DMS153 (cell line): ENCODE data around the gene GALNT8.
"Not testable (repeated sequence)": the region's sequence is repeated elsewhere in the genome, so short reads cannot be mapped to it uniquely, and the experiment has no call there.

Experiments
- DNase-seq: peaks from one replicate; lab custom pipeline; 2025; lab: John Stamatoyannopoulos, UW

GALNT8 gene, protein sequence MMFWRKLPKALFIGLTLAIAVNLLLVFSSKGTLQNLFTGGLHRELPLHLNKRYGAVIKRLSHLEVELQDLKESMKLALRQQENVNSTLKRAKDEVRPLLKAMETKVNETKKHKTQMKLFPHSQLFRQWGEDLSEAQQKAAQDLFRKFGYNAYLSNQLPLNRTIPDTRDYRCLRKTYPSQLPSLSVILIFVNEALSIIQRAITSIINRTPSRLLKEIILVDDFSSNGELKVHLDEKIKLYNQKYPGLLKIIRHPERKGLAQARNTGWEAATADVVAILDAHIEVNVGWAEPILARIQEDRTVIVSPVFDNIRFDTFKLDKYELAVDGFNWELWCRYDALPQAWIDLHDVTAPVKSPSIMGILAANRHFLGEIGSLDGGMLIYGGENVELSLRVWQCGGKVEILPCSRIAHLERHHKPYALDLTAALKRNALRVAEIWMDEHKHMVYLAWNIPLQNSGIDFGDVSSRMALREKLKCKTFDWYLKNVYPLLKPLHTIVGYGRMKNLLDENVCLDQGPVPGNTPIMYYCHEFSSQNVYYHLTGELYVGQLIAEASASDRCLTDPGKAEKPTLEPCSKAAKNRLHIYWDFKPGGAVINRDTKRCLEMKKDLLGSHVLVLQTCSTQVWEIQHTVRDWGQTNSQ

DNA sequence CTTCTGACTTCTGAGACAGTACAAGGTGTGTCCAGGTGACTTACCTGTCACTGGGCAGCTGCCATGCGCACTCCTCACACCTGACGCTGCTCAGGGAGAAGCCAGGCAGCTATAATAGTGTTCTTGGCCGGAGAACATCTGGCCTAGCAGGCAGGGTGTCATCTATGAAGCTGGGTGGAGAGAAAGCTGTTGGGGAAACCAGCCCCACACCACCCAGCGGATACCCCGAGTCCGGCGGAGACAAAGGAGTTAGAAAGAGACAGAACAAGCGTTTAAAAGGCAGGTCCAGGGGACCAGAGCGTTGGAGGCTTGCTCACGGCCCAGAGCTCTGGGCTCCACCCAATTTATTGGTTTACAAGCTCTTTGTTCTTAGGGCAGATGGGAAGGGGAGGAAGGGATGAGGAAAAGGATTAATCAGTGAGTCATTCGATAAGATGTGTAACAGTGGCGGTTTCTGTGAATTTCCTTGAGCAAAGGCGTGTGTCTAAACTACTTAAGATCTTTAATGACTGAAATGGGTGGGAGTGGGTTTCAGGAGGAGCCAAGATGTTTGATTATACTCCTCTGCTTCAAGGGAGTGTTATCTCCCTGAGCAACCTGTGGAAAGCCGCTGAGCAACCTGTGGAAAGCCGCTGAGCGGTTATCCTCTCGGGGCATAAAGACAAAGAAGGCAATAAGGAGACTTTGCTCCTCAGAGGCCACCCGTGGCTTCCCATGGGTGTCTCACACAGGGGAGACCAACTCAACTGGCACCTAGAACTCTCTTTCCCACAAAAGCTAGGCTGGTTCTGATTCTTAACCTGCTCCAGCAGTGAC is at the start of gene GALNT8:
TSS of gene GALNT8 (plus strand) at position 580 of the 816 bp plus-strand sequence. CDS start 278 bp downstream, outside the sequence.
- DNase-seq = no peak

DNA sequence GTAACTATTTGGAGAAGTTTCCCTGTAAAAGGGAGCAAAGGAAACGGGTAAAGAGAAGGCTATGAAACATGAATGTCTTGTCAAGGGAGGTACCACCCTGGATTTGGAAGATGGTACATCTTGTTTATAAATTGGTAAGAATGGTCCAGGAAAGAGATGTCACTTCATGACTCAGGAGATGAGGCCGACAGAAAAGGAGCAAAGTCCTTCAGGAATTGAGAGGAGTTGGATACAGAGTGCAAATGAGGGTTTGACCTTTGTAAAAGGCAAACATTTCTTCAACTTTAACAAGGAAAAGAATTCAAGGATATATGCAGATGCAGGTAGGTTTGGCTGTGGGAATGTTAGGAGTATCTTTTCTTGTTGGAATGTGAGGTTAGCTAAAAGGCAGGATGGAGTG is 40.5 kb upstream of the GALNT8 start:
- no peak for DNase-seq

DNA sequence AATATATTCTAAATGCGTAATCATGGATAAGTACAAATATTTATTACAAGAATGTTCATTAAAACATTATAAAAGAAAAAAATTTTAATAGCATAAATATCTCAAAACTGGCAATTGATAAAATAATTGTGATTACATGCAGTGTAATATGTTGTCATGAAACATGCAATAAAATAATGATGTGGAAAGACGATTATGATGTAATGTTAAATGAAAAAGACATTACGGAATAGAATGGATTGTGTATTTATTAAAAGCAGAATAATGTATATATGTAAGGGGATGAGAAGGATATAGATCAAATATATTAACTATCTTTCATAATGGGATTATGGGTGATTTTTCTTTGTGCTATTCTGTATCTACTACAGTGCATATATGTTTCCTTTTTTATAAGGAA is 38.5 kb upstream of the GALNT8 start:
- no peak for DNase-seq

DNA sequence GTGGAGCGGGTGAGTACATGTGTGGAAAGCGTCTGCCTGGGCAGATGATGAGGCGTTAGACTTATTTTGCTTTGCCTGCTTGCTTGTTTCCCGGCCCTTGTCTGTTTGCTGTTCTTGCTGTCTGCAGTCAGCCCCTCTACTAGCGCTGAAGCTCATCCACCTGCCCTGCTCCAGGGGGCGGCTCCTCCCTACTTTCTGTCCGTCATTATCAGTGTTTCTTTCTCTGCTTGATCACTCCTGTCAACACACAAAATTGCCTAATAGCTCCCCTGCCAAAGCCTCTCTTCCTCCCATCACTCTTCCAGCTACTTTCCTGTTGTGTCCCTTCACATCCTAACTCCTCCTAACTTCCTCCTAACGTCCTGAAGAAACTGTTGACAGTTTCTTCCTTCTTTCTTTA is 34.9 kb upstream of the GALNT8 start:
- no peak for DNase-seq

DNA sequence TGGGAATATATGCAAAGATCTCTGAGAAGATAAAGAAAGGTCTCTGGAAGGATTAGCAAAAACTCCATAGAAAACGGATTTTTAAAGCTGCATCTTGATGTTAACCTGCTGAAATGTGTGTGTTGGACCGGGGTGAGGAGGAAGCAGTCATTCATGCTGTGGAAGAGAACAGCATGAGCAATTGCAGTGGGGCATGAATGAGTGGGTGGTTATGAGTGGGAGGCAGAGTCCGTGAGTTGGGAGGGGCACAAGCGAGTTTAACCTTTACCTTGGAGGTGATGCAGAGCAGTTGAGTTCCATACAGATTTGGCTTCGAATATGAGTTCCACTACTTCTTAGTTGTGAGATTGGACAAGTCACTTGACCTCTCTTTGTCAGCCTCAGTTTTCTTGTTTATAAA is 29.4 kb upstream of the GALNT8 start:
- DNase-seq = no peak

DNA sequence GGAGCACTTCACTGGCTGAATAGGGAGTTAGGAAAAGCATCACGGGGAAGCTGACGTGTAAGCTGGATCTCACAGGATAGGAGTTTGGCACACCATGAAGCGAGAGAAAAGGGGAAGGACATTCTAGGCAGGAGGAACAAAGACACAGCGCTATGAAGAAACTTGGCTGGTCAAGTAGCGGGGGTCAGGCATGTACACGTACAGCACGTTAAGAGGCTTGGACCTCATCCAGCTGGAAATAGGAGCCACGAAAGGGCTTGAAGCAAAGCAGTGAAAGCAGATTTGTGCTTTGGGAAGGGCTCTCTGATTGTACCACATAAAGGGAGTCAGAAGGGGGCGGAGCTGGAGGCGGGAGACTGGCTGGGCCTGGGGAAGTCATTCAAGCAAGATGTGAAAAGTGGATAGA is 19.6 kb upstream of the GALNT8 start:
- peak; percentile 61 for DNase-seq

DNA sequence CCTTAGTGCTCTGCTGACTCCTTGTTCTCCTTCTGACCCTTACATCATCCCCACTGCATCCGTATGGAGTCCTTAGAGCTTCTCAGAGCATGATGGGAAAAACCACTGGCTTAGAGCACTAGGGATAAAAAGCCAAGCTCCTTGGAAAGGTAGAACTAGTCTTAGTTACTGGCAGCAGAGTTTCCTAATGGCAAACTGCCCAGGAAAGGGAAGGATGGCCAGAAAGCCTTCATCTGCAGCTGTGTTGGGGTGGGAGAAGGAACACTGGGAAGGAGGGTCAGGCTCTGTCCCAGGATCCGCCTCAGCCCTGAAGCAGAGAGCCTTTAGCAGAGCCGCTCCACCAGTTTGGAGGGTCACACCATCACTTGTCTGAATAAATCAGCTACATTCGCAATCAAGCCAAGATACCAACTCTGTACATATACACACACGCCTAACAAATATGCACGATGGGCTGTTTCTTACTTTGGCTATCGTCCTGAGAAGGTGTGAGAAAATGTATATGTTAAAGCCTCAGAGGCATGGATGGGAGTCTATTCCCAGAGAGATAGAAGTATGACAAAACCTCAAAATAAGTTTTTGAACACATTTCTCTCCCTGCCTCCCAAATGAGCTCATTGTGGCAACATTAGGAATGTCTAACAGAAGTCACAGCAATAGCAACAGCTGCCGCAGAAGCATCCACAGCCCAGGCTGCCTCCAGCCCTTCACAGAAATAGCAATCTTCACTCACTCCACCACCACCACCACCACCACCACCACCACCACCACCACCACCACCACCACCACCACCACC is 18.6 kb upstream of the GALNT8 start:
- no peak for DNase-seq

DNA sequence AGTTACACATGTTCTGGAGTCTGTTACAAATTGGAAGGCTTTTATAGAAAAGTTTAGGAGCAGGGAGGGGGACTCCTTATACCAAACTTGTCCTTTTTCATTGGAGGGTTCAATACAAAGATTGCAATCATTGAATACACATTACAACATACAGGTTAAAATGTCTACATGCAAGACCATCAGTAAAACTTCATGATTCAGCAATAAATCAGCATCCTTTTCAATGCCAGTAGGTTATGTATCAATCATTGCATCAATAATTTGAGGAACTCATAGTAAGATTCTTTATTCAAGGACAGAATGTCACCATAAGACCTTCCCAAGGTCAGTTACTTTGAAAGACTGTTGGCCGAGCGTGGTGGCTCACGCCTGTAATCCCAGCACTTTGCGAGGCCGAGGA is 16.5 kb upstream of the GALNT8 start:
- DNase-seq = no peak

DNA sequence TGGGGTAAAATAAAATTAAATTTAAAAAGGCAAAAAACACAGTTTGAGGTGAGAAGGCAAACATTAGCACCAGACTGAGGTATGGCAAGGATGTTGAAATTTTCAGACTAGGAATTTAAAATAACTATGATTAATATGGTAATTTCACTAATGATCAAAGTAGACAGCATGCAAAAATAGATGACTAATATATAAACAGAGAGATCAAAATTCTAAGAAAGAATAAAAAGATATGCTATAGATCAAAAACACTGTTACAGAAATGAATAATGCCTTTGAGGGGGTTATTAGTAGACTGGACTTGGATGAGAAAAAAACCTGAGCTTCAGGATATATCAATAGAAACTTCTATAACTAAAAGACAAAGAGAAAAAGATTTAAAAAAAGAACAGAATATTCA is 14.4 kb upstream of the GALNT8 start:
- DNase-seq = no peak

DNA sequence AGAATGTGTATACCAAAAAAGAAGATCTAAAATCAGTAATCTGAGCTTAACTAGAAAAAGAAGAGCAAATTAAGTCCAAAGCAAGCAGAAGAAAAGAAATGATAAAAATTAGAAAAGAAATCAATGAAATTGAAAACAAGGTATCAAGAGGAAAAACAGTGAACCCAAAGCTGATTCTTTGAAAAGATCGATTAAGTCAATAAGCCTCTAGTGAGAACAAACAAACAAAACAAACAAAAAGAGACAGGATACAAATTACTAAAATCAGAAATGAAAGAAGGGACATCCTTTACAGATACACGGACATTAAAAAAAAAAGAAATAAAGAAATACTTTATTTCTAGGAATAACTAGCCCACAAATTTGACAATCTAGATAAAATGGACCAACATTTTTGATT is 12.9 kb upstream of the GALNT8 start:
- no peak for DNase-seq

DNA sequence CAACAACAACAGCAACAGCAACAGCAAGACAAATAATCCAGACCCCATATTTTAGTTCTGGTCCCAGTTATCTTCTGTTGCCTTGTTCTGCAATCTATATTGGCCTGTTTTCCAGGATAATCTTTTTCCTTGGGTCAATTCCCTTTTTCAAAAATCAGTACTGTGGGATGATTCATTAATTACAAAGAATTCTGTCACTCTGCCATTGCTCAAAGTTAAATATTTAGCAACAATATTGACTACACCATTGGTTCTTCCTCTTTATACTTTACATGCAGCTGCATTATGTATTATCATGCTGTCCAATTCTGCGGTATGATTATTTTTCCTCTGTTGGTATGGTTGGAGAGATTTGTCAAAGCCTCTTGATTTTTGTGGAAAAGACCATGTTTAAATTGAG is 10.1 kb upstream of the GALNT8 start:
- no peak for DNase-seq

DNA sequence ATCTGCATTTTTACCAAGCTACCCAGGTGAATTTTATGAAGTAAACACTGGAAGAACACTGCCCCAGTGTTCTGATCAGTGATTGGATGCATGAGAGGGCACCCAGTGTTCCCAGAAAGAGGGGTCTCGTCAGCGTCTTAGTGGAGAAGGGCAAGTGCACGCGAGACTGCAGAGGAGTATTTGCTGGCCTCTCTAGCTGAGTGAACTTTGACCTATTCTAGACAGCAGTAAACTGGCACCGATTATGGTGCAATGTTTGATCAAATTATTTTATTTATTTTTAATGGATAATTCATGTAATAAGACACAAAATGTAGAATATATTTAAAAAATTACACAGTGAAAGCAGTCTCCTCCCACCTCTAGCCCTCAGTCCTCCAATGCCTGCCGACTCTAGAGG is 5.3 kb upstream of the GALNT8 start:
- DNase-seq = no peak

DNA sequence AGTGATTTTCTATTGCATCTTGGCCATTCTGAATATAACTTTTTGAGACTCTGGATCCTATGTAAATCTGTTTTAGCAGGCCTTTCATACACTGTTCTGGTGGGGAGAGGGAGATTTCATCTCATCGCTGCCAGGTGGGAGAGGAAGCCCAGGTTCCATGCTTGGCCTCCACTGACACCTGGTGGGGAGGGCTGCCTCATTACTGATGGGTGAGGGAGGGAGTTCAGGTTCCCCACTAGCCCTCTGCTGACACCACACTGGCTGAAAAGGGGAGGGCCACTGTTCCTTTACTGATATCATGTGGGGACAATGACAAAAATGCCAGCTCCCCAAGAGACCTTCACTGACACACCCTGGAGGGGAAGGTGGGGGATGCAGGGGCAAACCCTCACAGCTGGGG is 2.4 kb upstream of the GALNT8 start:
- no peak for DNase-seq

DNA sequence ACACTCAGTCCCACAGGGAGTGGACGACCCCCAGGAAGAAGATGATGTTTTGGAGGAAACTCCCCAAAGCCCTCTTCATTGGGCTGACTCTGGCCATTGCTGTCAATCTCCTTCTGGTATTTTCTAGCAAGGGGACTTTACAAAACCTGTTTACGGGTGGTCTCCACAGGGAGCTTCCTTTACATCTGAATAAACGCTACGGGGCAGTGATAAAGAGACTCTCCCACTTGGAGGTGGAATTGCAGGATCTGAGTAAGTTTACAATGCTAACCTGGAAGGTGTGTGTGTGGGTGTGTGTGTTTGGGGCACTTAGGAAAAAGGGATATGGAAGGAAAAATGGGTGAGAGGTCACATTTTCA is 416 bp downstream of the GALNT8 start:
- no peak for DNase-seq

DNA sequence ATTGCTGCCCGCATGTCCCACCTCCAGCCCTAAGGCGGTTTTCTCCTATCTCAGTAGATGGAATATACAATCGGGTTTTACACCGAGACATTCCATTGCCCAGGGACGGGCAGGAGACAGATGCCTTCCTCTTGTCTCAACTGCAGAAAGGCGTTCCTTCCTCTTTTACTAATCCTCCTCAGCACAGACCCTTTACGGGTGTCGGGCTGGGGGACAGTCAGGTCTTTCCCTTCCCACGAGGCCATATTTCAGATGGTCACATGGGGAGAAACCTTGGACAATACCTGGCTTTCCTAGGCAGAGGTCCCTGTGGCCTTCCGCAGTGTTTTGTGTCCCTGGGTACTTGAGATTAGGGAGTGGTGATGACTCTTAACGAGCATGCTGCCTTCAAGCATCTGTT is 1.4 kb downstream of the GALNT8 start:
- DNase-seq = not testable (repeated sequence)

DNA sequence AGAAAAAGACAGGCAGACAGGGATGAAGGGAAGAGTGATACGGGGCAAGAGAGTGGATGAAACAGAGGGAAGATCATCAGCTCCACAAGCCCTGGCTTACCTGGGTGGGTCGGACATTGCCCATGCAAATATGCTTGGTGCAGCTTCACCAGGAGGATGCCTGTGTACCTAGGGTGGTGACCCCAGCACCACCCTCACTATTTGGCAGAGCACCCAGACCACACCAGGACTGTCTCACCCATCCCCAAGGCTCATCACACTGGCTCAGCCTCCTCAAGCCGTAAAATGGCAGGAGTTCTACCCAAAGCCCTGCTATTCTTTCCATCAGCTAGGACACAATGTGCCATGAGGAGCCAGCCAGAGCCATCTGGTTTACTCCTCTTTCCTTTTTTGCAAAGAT is 3.0 kb downstream of the GALNT8 start:
- no peak for DNase-seq

DNA sequence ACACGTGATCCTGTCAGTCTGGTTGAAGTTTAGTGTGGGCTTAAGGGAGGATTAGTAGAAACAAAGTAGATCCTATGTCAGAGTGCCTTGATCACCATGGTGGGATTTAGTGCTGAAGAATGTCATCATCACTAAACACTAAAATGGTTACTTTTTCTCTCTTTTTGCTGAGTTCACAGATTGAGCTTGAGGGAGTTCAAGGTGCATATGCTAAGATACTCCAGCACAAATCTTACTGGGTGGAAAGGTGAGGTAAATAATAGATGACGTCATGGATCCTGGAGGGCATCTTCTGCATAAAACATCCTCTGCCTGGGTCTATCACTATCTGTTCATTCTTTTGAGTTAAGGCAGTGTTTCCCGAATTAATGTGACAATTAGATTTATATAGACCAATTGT is 4.9 kb downstream of the GALNT8 start:
- no peak for DNase-seq

DNA sequence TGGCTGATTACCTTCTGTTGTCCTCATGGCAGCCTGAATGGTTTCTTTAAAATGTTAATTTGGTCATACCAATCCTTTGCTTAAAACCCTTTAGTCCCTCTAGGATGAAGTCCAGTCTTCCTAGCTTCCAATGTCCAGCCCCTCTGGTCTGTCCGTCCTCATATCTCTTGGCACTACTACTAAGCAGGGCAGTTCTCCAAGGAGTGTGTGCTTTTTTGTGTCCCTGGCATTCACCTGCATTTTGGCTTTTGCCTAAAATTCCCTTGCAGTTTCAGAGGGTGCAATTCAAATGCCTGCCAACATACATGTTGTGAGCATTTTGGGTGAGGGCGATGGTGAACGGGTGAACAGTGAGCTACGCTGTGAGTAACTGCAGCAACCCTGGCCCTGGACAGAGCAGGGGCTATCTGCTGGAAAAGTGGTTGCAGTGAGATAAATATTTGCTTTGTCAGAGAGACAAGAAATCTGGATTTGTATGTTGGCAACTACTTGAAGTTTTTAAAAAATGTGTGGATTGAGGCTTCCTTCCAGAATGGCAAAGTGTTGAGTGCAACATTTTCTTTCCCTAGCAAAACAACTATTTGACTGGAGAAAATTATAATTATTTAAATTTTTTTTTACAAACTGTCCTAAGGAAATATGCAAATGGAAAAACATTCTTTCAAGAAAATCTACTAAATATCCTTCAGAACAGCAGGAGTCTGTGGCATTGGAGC is 14.6 kb downstream of the GALNT8 start:
- DNase-seq = no peak

DNA sequence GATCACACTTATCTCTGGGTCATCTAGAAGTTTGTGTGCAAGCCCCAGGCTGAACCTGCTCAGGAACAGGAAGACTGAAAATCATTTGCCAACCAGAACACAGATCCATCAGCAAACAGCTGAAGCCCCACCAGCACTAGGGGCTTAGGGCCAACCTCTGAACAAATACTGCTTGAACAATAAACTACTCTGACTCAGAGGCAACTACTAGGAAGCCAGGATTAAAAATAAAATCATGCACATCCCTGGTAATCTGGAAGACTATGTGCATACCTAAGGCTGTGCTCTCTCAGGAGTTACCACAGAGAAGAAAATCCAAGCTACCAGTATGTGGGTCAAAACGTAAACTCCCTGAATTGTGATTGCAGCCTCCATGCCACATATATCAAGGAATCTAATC is 15.9 kb downstream of the GALNT8 start:
- DNase-seq = no peak

DNA sequence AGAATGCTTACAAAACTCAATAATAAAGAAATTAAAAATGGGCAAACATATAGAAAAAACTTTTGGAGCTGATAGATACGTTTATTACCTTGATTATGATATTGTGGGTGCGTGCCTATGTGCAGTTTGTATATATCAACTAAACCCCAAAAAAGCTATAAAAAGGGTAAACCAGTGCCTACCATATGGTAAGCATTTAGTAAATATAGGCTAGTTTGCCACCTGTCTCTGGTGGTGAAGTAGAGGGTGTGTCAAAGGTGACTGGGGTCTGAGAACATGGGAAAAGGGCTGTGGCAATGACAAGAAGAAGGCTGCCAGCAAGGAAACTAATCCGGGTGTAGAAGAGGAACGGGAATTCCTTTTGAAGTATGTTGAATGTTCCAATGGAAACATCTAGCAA is 18.3 kb downstream of the GALNT8 start:
- no peak for DNase-seq

DNA sequence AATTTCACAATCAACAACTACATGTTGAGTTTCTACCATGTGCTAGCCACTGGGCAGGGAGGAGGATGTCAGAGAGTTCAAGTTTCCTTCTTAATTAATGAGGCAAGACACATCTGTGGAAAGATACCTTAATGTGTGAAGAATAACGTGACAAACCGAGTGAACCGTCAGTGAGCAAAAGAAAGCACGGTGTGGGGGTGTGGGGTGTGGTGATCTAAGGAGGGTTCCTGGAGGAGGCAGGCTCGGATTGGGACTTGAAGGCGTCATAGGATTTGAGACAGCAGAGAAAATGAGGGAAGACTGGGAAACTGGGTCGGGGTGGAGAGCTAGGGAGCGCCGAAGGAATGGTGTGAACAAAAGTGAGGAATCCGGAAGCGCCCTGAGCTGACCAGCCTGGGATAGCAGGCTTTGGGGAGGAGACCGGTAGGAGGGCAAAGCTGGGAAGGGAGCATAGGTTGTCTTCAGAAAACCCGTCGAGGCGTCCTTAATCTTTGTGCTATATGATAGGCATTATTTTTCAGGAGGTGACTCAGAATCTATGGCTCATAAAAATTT is 22.3 kb downstream of the GALNT8 start:
- DNase-seq = no peak
